Raji (cell line): Measurements from ENCODE around the gene USP21.

ENCODE experiments used
- POLR2A ChIP-seq: IDR thresholded peaks from 2 replicates; pipeline ENCODE4 v1.6.1; 2011; ENCODE audit warnings: low read depth, low read length, control low read depth; ENCODE audit not compliant: insufficient read depth

Gene USP21

DNA sequence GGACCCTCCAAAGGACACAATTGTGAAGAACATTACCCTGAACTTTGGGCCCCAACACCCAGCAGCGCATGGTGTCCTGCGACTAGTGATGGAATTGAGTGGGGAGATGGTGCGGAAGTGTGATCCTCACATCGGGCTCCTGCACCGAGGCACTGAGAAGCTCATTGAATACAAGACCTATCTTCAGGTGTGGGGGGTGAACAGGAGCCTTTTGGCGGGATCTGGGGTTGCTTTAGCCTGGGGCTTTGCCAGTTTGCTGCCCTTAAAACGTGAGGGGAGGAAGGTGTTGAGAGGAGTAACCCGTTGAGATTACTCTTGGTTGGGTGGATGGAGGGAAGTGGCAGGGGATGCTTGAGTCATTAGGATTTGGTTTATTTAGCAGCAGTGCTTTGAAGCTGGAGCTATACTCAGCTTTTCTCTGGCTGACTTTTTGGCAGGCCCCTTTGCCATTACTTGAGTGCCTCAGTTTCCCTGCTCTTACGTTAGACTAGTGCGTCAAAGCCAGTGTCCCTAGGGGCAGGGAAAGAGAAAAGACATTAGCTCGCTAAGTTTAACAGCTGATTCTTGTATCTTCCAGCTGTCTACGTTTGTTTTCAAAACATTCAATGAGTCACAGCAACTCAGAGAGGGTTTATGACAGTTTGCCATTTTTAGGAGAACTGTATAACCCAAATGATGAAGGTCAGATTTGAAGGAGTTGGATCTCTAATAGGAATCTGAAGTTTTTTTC lies 47.3 kb downstream of the USP21 start:
- no peak for TF ChIP-seq POLR2A

DNA sequence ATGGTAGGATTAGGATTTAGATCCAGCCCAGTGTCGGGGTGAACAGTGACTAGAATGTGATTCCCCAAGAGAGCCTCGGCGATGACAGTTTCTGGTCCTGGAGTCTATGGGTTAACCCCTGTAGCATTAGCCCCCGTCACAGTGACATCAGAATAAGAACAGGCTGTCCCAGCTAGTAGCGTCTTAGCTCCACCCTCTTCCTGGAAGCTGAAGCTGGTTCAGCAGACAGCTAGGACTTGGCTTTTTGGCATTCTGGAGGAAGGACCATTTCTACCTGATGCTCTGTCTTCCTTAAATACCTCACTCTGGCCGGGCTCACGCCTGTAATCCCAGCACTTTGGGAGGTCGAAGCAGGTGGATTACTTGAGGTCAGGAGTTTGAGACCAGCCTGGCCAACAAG lies 47.9 kb downstream of the USP21 start:
- no peak for TF ChIP-seq POLR2A

DNA sequence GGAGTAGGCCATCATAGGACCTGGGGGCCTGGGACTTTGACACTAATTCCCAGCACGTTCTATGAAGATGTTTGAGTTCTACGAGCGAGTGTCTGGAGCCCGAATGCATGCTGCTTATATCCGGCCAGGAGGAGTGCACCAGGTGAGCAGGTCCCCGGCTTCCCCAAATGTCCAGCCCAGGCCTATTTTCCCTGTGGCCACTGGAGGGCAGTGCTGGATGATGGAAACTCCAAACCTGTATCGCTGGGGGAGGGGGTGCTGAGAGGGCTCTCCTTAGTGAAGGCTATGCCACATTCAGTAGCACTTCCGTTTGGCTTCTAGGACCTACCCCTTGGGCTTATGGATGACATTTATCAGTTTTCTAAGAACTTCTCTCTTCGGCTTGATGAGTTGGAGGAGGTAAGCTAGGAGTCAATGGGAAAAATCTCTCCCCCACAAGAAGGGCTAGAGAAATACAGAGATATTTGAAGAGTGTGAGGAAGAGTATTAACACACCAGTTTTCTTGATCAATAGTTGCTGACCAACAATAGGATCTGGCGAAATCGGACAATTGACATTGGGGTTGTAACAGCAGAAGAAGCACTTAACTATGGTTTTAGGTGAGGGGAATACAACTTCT lies 50.6 kb downstream of the USP21 start:
- no peak for TF ChIP-seq POLR2A

DNA sequence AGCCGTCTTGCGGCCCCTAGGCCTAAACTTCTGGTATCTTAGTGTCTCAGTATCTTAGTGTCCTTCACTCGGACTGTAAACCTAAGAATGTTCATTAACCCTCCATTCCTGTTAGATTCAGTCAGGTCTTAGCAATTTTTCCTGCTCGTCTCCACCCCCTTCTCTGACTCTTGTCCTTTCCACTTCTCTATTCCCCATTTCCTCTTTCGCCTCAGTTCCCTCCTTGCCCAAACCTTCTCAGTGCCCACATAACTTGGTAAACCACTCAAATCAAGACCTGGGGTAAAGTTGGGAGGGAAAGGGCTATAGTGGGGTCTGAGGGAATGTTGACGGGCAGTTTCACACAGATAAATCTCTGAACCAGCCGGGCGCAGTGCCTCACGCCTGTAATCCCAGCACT lies 55.1 kb downstream of the USP21 start:
- TF ChIP-seq POLR2A, result no peak

DNA sequence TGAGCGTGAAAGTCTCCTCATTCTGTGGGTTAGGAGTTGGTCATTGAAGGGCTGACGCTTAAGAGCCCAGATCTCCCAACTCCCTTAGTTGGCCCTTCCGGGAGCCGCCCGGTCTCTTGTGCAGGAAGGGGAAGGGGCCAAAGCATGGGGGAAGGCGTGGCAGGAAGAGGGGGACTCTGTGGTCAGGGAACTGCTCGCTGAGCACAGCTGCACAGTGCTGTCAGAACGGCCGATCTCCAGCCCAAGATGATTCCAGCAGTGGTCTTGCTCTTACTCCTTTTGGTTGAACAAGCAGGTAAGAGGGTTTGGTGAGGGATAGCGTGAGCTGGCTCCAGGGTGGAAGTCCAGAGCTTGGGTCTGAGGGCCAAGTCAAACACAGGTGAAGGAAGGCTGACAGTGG lies 55.8 kb downstream of the USP21 start, which contains the start of gene FCER1G:
FCER1G (plus strand) TSS at position 220 of the 400 bp plus-strand sequence; CDS start at position 247, 27 bp downstream.
- no peak for TF ChIP-seq POLR2A
